HG03139 (cell line): ENCODE data around the gene DAGLA.

Experiments
- ATAC-seq: cut with Tn5 transposase; IDR thresholded peaks from one replicate; pipeline ENCODE4 v1.9.1; 2021; ENCODE audit not compliant: unreplicated experiment

DAGLA gene

DNA sequence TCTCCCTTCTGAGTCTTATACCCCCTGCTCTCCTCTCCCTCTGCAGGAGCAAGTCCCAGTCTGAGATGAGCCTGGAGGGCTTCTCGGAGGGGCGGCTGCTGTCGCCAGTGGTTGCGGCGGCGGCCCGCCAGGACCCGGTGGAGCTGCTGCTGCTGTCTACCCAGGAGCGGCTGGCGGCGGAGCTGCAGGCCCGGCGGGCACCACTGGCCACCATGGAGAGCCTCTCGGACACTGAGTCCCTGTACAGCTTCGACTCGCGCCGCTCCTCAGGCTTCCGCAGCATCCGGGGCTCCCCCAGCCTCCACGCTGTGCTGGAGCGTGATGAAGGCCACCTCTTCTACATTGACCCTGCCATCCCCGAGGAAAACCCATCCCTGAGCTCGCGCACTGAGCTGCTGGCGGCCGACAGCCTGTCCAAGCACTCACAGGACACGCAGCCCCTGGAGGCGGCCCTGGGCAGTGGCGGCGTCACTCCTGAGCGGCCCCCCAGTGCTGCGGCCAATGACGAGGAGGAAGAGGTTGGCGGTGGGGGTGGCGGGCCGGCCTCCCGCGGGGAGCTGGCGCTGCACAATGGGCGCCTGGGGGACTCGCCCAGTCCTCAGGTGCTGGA is 63.4 kb downstream of the DAGLA start:
- ATAC-seq = no peak

DNA sequence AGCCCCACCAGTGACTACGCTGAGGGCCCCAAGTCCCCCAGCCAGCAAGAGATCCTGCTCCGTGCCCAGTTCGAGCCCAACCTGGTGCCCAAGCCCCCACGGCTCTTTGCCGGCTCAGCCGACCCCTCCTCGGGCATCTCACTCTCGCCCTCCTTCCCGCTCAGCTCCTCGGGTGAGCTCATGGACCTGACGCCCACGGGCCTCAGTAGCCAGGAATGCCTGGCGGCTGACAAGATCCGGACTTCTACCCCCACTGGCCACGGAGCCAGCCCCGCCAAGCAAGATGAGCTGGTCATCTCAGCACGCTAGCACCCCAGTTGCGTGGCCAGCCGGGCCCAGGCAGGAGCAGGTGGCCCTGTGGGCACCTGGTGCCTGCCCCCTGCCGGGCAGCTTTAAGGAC is 64.0 kb downstream of the DAGLA start:
- no peak for ATAC-seq

DNA sequence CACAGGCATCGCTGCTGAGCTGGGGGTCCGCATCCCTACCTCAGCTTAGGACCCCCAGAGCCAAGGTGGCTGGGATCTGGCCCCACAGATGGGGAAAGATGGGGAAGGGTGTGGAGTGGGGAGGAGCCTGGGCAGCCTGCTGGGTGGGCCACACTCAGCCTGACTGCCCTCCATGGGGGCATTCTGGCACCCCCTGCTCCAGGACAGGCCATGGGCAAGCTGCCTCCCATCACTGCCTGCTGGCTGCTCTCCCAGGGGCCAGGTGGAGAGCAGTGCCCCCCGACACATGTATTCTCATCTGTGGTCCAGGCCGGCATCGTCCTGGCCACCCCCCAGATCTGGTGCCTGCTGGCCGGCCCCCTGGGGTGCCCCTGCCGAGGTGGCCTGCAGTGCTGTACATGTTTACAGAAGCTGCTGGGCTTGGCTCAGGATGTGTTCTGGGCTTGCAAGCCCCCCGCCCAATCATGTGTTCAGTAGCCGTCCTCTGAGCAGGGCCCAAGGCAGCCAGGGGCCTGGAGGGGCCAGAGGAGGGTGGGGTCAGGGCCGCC is 64.5 kb downstream of the DAGLA start:
- ATAC-seq = no peak

GRCh38 chr11:61745781-61746441 is 65.7 kb downstream of the DAGLA start:
- ATAC-seq = no peak

- ATAC-seq = no peak
Observed at GRCh38 chr11:61746442-61747191, 66.4 kb downstream of the DAGLA start.

DNA sequence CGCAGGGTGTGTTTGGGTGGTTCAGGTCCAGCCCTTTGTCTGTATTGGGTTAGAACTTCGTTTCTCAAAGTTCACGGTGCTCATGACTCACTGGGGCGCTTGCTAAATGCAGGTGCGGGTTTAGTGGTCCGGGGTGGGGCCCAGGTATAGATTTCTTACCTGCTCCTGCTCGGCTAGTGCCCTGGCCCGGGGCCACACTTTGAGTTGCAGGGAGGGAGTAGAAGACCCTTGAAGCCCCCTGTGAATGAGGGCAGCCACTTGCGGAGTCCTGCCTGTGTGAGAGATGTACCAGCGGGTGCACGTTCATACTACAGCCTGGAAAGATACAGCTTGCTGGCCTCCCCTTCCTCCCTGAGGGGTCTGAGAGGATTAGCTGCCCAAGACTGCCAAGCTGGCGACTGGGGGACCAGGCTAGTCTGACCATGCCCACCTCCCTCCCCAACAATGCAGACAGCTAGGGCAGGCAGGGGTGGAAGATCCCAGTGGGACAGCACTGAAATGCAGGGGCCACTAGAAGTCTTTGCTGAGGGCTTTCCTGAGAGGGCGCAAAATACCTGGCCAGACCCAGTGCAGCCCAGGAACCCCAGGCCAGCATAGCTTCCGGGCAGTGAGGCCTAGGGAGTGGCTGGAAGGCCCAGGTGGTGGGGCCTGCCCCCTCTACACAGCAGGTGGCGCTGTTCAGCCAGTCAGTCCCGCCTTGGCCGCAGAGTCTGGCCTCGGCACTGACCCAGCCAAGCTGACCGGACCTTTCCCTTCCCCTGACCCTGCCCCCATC is 67.2 kb downstream of the DAGLA start:
- ATAC-seq = no peak

DNA sequence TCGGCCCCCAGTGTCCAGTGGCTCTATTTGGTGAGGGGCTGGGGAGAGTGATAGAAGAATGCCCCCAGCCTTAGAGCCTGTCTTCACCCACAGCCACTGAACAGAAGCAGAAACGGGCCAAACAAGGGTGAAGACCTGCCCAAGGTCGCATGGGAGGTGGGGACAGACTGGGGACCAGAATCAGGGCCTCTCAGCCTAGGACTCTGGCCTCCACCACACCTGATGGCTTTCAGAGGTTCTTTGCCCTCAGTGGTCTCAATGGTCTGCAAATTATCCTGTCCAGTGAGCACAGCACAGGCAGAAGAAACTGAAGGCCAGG is 67.7 kb downstream of the DAGLA start:
- no peak for ATAC-seq

DNA sequence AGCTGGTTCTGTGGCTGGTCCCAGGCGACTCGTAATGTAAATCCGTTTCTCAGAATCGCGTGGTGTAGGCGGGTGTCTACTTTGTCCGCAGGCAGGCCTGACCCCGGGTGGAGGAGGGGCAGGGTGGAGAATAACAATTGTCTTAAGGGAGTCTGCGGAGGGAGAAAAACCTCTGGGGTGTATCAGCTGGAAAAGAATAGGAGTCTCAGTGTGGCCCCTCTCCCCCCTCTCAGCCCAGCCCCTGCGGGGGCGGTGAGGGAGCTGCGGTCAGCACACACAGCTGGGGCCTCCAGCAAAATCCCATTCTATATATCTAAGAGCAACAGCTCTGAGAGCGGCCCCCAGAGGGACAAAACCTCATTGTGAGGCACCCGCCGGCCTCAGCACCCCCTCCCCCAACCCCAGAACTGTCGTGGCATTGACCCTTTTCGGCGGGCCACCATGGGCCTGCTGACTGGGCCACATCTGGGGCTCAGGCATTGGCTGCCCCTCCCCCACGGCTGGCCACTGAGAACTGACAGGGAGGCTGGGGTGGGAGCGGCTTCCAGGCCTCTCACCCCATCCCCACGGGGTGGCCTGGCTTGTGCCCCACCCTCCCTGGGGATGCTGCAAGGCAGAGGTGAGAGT is 69.5 kb downstream of the DAGLA start:
- ATAC-seq = no peak

DNA sequence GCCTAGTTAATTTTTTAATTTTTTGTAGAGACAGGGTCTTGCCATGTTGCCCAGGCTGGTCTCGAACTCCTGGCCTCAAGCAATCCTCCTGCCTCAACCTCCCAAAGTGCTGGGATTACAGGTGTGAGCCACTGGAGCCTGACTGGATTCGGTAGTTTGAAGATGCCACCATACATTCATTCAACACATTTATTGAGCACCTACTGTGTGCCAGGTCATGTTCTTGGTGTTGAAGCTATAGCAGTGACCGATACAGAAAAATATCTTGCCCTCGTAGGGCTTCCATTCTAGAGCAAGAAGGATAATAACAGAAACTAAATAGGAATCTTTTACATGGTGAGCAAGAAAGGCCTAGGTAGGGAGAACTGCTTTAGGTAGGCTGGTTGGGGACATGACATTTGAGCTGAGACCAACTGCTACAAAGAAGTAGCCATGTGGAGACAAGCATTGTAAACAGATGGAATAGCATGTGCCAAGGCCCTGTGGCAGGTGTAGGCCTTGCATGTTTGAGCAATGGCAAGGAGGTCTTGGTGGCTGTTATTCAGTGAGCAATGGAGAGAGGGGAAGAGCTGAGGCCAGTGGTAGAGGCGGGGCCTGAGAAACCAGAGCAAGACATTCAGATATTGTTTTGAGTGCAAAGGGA is 70.6 kb downstream of the DAGLA start:
- no peak for ATAC-seq

- ATAC-seq = no peak
Observed at GRCh38 chr11:61751384-61751783, 71.2 kb downstream of the DAGLA start.

- no peak for ATAC-seq
Observed at GRCh38 chr11:61752117-61752924, 72.1 kb downstream of the DAGLA start, which contains the start of gene MYRF. TSS of gene MYRF (plus strand) at chr11:61752636. CDS start at chr11:61752745, 109 bp downstream.

GRCh38 chr11:61752925-61753521 is 72.8 kb downstream of the DAGLA start:
- no peak for ATAC-seq

DNA sequence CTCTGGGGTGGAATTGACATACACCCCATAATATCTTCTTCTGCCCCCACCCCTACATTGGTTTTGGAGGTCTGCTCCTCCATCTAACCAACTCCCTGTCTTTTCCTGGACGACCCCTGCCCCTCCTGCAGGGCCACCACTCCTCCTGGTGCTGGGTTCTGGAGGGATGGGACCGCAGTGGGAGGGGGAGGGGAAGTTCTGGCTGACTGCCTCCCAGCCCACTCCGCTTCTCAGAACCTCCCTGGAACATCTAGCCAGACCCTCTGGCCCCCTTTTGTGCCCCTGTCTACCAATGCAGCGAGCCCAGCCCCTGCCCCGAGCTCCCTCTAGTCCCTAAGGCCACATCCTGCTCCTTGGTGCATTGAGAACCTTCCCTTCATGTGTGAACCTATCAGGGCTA is 73.5 kb downstream of the DAGLA start:
- ATAC-seq = no peak

DNA sequence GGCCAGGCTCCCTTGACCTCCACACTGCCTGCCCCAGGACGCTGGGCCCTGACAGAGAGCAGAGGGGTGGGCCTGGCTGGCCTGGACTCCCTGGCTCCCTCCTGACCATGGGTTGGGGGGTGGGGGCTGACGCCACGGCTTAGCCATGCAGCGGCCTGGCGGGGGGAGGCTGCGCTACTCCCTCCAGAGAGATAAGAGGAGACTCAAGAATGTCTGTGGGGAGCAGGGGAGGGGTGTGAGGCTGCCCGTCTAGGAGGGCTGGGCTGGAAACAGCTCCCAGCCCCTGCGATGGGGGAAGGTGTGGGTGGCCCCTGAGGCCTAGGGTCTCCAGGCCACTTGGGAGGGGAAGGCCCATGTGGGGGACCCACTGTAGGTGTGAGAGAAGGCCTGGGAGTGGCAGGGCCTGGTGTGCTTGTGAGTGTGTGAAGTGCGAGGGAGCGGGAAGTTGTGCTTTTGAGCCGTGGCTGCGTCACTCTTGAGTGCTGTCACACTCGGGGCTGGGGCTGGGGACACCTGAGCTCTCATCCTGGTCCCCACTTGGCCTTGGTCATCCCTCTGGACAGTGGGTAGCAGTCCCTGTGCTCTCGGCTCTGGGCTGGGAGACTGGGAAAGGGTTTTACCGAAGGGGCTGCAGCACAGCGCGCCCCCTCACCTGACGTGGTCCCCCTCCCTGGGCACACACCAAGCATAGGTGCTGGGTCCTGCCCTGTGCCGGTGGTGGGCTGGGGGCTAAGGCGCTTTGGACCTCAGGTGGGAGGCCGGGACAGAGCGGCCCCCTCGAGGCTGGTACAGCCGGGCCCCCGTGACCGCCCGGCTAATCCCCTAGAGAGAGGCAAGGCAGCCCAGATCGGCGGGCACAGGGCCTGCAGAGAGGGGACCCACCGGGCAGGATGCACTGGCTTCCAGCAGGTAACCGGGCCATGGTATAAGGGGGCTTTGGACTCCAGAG is 74.6 kb downstream of the DAGLA start:
- ATAC-seq = no peak

- no peak for ATAC-seq
Observed at GRCh38 chr11:61756147-61756451, 75.9 kb downstream of the DAGLA start.

DNA sequence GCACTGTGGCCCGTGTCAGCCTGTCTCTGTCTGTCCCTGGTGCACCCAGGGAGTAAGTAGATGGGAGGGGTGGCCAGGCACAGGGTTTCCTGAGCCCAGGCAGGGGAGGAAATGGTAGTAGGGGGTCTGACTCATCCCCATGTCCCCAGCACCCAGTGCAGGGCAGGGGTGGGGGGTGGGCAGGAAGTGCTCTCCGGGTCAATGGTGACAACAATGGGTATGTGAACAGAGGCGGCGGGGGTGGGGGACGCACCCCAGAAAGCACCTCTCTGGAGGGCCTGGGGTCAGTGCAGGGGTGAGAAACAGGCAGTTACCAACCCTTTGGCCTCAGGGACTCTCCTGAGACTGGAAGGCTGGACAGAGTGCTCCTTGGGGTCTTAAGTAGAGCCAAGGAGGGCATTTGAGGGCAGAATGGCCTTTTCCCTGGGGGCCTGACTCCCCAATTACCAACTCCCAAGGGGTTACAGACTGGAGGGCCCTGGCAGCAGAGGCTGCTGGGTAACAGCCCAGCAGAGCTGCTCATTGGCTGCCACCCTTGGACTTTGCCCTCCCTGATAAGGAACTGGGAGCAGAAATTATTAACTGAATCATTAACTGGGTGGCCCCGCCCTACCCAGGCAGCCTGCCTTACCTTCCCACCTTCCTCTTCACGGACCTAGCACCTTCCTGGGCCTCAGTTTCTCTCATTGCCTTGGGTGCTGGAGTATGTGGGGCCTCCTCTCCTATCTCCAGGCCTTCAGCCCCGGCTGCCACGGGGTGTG is 76.4 kb downstream of the DAGLA start:
- ATAC-seq = no peak

DNA sequence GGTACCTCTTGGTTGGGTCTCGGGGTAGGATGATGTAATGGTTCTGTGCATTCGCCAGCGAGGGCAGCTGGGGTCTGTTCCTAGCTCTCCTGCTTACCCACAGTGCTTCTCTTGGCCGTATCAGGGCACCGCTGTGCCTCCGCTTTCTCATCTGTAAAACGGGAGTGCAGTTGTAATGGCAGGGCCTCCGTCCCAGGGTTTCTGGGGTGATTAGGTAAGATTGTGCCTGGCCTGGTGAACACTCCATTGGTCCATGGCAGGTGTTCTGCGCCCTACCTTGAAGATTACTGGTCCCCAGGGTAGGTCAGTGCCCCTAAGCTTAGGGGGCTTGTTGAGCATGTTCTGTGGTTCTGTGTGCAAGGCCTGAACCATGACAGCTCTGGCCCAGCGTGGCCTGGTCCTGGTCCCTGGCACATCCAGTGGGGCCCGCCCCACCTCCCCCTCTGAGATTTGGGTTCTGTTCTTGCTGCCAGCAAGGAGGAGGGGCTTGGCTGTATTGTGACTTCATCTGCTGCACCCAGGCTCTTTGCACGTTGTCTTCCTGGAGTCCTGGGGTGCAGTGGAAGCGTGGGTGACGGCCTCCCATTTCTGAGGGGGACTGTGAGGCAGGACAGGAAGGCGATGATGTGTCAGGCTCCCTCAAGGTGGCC is 77.1 kb downstream of the DAGLA start:
- no peak for ATAC-seq
